Osteocyte (in vitro differentiated cells): ENCODE measurements around the gene CADM1. TPM values are rescaled to one million over a fixed set of nuclear protein-coding genes. Genes with fewer than 3 reads are reported as not detected.

Experiments used
- DNase-seq: peaks from one replicate; pipeline ENCODE4 v3.0.0; 2021; ENCODE audit warnings: mixed read lengths; ENCODE audit not compliant: unreplicated experiment; ENCODE audit errors: extremely low spot score
- H3K27ac Mint-ChIP-seq: one replicate; pipeline ENCODE4 v1.8.0; 2021; ENCODE audit warnings: mild to moderate bottlenecking, mixed read lengths; ENCODE audit not compliant: unreplicated experiment
- H3K27me3 Mint-ChIP-seq: one replicate; pipeline ENCODE4 v1.8.0; 2021; ENCODE audit warnings: mixed read lengths; ENCODE audit not compliant: unreplicated experiment
- H3K36me3 Mint-ChIP-seq: one replicate; pipeline ENCODE4 v1.8.0; 2021; ENCODE audit warnings: mixed read lengths; ENCODE audit not compliant: unreplicated experiment
- H3K4me1 Mint-ChIP-seq: one replicate; pipeline ENCODE4 v1.8.0; 2021; ENCODE audit warnings: mixed read lengths; ENCODE audit not compliant: unreplicated experiment
- H3K4me3 Mint-ChIP-seq: one replicate; pipeline ENCODE4 v1.8.0; 2021; ENCODE audit warnings: mild to moderate bottlenecking, moderate library complexity, mixed read lengths; ENCODE audit not compliant: unreplicated experiment
- H3K9me3 Mint-ChIP-seq: one replicate; pipeline ENCODE4 v1.8.0; 2021; ENCODE audit warnings: mixed read lengths; ENCODE audit not compliant: unreplicated experiment
- total RNA-seq: library from RNA; stranded (reverse); gene quantifications from 2 replicates; pipeline ENCODE4 v1.2.1, GENCODE V29; 2021
- TF ChIP-seq, protein P1 (sequence below): fragments of 200-600 bp; sonication (generic); IDR thresholded peaks from 2 replicates; pipeline ENCODE4 v1.5.0; 2021; ENCODE audit warnings: antibody characterized with exemption, mild to moderate bottlenecking, moderate library complexity

CADM1 gene
- total RNA-seq, 1 donor from 2014 or later = 24.2 TPM

GRCh38 chr11:115344846-115345245 is 159.4 kb downstream of the CADM1 start:
- Mint-ChIP-seq H3K4me1 (no peaks in the 10 kb centered on the region), H3K4me3 (no peak overlapping the region), H3K9me3 (no peaks in the 10 kb centered on the region), H3K27ac (no peak overlapping the region), H3K36me3 (no peaks in the 10 kb centered on the region), H3K27me3 (no peaks in the 10 kb centered on the region)
- TF ChIP-seq, protein P1, sequence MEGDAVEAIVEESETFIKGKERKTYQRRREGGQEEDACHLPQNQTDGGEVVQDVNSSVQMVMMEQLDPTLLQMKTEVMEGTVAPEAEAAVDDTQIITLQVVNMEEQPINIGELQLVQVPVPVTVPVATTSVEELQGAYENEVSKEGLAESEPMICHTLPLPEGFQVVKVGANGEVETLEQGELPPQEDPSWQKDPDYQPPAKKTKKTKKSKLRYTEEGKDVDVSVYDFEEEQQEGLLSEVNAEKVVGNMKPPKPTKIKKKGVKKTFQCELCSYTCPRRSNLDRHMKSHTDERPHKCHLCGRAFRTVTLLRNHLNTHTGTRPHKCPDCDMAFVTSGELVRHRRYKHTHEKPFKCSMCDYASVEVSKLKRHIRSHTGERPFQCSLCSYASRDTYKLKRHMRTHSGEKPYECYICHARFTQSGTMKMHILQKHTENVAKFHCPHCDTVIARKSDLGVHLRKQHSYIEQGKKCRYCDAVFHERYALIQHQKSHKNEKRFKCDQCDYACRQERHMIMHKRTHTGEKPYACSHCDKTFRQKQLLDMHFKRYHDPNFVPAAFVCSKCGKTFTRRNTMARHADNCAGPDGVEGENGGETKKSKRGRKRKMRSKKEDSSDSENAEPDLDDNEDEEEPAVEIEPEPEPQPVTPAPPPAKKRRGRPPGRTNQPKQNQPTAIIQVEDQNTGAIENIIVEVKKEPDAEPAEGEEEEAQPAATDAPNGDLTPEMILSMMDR = no peak
- DNase-seq = no peak

DNA sequence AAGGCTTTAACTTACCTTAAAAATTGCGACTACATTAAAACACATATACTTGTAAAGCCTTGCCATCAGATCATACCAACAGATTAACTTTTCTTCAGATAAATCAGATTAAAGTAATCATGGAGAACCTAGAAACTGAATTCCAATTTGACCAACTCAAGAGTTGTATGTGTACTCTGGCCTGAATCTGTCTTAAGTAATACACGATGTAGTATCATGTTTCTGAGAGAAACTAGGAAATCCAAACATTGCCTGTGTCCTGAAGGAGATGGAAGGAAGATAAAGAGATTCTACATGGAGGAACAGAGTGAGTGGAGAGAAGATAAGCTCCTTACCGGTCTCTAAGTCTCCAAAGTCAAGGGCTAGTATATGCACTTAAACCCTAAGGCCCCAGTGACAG is 162.1 kb downstream of the CADM1 start:
- Mint-ChIP-seq H3K9me3 (no peaks in the 10 kb centered on the region), H3K4me1 (no peaks in the 10 kb centered on the region), H3K27me3 (peaks cover 6% of the 10 kb centered on the region), H3K4me3 (no peak overlapping the region), H3K36me3 (no peaks in the 10 kb centered on the region), H3K27ac (no peak overlapping the region)
- DNase-seq = no peak
- TF ChIP-seq, protein P1 = no peak

DNA sequence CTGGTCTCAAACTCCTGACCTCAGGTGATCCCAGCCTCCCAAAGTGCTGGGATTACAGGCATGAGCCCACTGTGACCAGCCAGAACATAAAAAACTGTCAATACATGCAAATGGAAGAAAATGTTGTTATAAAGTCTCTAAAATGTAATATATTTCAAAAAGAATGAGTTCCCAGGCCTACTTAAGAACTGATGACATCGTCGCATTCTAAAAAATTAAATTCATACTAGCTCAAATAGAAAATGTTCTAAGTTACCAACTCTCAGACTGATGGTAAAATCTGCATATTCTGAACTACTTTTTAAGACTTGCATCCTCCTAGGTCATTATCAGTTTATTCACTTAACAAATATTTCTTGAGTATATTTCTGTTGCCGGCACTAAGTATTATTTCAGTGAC is 163.3 kb downstream of the CADM1 start:
- DNase-seq = no peak
- no peaks in the 10 kb centered on the region for H3K36me3 Mint-ChIP-seq
- no peaks in the 10 kb centered on the region for H3K9me3 Mint-ChIP-seq
- no peaks in the 10 kb centered on the region for H3K4me1 Mint-ChIP-seq
- peaks cover 10% of the 10 kb centered on the region for H3K27me3 Mint-ChIP-seq
- no peak overlapping the region for H3K4me3 Mint-ChIP-seq
- no peak overlapping the region for H3K27ac Mint-ChIP-seq
- TF ChIP-seq, protein P1 = no peak

- H3K27me3 Mint-ChIP-seq = peaks cover 13% of the 10 kb centered on the region
- TF ChIP-seq, protein P1 = no peak
- no peaks in the 10 kb centered on the region for H3K4me1 Mint-ChIP-seq
- no peak overlapping the region for H3K4me3 Mint-ChIP-seq
- no peak for DNase-seq
- no peak overlapping the region for H3K27ac Mint-ChIP-seq
- no peaks in the 10 kb centered on the region for H3K9me3 Mint-ChIP-seq
- no peaks in the 10 kb centered on the region for H3K36me3 Mint-ChIP-seq
Observed at GRCh38 chr11:115338476-115338875, 165.7 kb downstream of the CADM1 start.

- Mint-ChIP-seq H3K27ac (no peak overlapping the region), H3K4me1 (no peaks in the 10 kb centered on the region), H3K4me3 (no peak overlapping the region), H3K9me3 (no peaks in the 10 kb centered on the region), H3K27me3 (peaks cover 13% of the 10 kb centered on the region), H3K36me3 (no peaks in the 10 kb centered on the region)
- TF ChIP-seq, protein P1 = peak; percentile 81
- DNase-seq = no peak
Observed at GRCh38 chr11:115334932-115335788, 169.1 kb downstream of the CADM1 start.
